Activated CD4-positive, alpha-beta T cell treated with anti-CD3 and anti-CD28 coated beads, Interleukin-2, amount 50 U/mL, for 4 hours (primary cell): ENCODE measurements around the gene SLC26A5.

Experiments used
- DNase-seq, 2 experiments: peaks; one replicate each; pipeline ENCODE4 v3.0.0-alpha.2; 2020

Gene SLC26A5

GRCh38 chr7:103398483-103399127, 47.4 kb downstream of the SLC26A5 start:
- DNase-seq, result no peak

DNA sequence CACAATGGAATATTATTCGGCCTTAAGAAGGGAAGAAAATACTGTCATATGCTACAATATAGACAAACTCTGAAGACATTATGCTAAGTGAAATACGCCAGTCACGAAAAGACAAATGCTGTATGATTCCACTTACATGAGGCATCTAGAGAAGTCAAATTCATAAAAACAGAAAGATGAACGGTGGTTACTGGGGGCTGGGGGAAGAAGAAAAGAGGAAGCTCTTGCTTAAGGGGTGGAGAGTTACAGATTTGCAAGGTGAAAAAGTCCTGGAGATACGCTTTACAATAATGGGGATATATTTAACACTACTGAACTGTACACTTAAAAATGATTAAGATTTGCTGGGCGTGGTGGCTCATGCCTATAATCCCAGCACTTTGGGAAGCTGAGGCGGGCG, 49.5 kb downstream of the SLC26A5 start:
- DNase-seq, result no peak

GRCh38 chr7:103395071-103395470, 50.9 kb downstream of the SLC26A5 start:
- DNase-seq, result no peak

GRCh38 chr7:103394566-103394965, 51.4 kb downstream of the SLC26A5 start:
- no peak for DNase-seq

- DNase-seq, result no peak
Observed at GRCh38 chr7:103391976-103392375, 54.0 kb downstream of the SLC26A5 start.

GRCh38 chr7:103391150-103391549, 54.9 kb downstream of the SLC26A5 start:
- no peak for DNase-seq

DNA sequence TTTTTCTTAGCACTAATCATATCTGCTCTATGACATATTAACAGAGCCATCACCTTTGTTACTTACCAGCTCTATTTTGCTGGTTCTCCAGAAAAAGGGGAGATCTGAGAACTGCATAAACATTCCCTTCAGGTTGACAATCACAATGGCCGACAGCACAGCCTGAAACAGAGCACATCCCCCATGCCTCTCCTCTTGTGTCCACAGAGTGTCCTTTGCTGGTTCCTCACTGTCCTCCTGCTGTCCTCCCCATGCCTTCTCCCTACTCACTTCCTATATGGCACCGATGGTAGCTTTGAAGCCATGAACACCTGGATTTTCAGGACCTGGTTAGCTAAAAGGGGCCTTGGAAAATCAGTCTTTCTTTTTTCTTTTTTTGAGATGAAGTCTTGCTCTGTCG, 56.7 kb downstream of the SLC26A5 start:
- DNase-seq, result no peak

DNA sequence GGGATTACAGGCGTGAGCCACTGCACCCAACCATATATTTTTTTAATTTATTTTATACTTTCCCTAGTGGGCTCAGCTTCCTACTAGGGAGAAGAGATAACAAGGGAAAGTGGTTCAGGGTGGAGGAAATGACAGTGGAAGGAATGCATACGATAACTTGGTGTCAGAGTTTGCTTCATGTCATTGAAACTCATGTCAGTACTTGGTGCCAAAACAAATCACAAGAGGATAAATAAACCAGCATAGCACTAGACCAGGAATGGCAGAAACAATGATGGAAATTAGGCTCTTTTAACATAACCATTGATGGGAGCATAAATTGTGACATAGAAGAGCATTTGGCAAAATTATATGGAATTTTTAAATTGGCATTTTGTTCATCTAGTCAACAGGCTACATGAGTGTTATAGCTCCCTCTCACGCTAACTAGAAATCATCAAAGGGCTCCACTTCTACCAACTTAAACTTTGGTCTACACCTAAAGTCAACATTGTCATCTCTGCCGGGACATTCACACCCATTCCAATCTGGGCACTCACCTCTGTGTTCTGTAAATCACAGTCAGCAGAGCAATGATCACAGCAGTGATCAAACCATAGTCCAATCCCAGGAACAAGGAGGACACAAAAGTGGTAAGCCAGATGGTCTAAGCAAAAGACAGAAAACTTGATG, 57.4 kb downstream of the SLC26A5 start:
- DNase-seq, result no peak

GRCh38 chr7:103387242-103387641, 58.8 kb downstream of the SLC26A5 start:
- no peak for DNase-seq

GRCh38 chr7:103382032-103382402, 64.0 kb downstream of the SLC26A5 start:
- DNase-seq, result no peak

DNA sequence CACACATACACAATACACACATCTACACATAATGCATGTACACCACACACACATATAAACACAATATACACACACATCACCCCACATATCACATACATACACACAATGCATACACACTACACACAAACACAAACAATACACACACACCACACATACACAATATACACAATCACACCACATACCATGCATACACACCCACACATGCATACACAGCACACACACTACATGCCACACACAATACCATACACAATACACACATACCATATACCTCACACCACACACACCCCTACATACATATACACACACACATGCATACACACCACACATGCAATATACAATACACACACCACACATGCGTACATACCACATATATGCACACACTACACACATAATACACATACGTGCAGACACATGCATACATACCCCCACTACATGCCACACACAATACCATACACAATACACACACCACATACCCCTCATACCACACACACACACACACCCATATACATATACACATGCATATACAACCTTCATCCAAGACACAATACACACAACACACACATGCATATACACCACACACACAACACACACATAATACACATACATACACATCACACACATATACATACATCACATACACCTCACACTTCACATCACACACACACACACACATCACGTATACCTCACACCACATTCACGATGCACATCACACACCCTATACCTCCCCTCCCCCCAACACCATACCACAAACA, 64.6 kb downstream of the SLC26A5 start:
- no peak for DNase-seq

- no peak for DNase-seq
Observed at GRCh38 chr7:103380395-103381191, 65.4 kb downstream of the SLC26A5 start.

DNA sequence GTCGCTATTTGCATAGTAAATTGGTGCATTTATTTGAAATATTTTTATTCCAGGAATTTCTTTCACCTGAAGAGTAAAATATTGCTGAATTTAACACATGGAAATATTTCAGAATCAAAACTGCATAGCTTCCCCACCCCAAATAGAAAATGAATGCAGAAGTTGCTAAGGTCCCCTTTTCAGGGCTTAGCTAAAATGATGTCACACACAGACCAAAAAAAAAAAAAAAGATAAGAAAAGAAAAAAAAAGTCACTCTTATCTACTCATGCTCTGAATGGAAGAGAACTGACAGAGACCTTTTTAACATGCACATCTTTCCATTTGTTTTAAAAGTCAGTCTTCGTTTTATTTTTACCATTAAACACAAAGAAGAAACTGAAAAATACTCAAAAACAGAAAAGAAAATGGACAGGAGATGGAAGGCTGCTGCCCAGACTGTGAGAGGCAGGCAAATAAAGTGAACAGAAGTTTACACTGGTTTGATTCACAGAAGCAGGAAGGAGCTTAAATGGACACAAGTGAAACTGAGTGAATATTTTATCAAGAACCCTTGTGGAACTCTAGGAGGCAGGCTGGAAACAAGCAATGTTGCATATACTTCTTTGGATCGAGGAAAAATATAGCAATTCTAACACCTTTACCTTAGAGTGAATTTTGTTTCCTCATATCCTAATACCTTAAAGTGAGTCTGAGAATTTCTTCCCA, 66.6 kb downstream of the SLC26A5 start:
- DNase-seq, result no peak

DNA sequence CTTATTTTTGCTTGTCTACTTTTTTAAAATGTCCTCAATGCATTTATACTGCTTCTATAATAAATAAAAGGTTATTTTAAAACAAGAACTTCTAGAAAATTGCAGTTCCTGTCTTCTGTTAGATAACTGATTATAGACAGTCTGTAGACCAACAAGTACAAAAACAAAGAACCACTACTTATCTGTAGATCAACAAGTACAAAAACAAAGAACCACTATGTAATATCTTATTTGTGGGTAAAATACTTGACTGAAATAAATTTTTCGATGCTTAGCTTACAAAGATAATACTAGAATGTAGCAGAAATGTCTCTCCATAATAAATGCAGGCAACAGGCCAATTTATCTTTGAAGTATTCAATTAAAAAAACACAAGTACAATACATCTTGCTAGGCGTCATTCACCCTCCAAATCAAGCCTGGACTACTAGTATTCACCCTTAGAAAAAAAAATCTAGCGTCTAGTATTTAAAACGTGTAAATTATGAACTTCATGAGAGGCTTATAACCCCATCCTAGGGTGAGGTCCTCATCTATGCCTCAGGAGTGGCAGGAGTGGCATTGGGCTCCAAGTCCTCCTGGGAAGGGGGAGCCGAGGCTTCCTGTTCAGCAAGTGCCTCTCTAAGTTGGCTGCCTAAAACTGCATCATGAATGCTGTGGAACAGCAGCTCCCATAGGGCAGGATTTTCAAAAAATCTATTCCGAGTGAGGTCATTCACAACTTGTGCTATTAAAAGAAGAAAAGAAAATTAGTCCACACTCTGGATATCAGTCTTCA, 72.0 kb downstream of the SLC26A5 start:
- DNase-seq, result no peak

DNA sequence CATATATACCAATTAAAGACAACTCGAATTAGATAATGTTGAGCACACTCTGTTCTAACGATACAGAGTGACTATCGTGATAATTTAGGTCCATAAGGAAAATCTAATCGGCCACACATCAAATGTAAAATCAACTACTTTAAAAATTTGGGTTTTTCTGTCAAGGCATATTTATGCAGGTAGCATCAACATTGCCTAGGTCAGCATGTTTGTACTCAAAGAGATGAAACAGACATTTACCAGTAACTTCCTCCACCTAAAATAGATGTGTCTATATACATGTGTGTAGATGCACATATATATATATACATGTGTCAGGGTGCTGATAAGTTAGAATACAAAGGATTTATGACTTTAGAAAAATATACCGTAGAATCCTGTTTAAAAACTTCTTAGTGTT, 76.6 kb downstream of the SLC26A5 start:
- DNase-seq, result no peak

- DNase-seq, result no peak
Observed at GRCh38 chr7:103349805-103350204, 96.2 kb downstream of the SLC26A5 start.

GRCh38 chr7:103348959-103349358, 97.0 kb downstream of the SLC26A5 start:
- no peak for DNase-seq

GRCh38 chr7:103348452-103348851, 97.6 kb downstream of the SLC26A5 start:
- DNase-seq, result no peak

DNA sequence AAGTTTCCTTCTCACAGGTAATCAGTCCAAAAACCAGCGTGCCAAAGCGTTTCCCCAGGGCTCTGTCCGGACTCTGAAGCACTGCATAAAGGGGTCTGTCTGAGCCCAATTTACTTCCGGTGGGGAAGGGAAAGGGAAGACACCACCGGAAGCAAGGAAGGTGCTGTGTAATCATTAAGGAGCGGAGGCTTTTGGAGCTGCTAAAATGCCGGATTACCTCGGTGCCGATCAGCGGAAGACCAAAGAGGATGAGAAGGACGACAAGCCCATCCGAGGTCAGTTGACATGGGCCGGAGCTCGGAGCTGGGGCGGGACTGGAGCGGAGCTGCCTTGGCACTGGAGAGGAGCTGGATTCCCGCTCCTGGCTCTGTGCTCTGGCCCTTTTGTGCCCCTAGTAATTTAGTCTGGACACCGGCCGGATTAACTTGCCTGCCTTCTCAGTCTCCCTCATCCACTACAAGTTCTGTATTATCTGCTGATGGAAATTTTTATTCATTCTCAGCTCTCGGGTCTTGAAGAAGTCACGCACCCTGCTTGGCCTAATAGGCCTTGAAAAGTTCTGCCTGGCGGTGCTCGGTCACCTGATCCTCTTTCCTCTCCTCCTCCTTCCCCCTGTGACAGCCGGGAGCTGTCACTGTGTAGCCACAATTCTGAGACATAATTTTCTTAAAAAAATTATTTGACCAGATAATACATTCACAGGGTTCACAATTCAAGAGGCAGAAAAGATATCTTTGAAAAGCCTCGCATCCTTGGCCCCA, 98.3 kb downstream of the SLC26A5 start, which contains the start of gene PSMC2:
Gene PSMC2, plus strand, starts transcription at position 137 of the 761 bp plus-strand sequence. Its CDS starts 69 bp downstream, at position 206.
- peak; percentile 74 for DNase-seq

- DNase-seq, result no peak
Observed at GRCh38 chr7:103346396-103346795, 99.6 kb downstream of the SLC26A5 start.
